Stimulated activated CD4-positive, alpha-beta T cell treated with anti-CD3 and anti-CD28 coated beads, Interleukin-15, amount 100 ng/mL, for 24 hours (primary cell): ENCODE results near the gene SRRM1.

ENCODE experiments used
- DNase-seq: peaks from one replicate; pipeline ENCODE4 v3.0.0-alpha.2; 2020

SRRM1 gene

GRCh38 chr1:24720152-24720551, 77.0 kb downstream of the SRRM1 start:
- no peak for DNase-seq

GRCh38 chr1:24721533-24721932, 78.4 kb downstream of the SRRM1 start:
- DNase-seq: no peak

- peak; percentile 23 for DNase-seq
Observed at GRCh38 chr1:24722073-24723035, 79.3 kb downstream of the SRRM1 start.
